ENCODE data around the gene ST8SIA3.

ST8SIA3 gene

GRCh38 chr18:57334383-57334782 lies 18.0 kb upstream of the ST8SIA3 start:
- Histone ChIP-seq H3K9me3 (ENCODE audit: insufficient read depth, low read depth, low read length) (no peaks in the 10 kb centered on the region), H3K27me3 (ENCODE audit: insufficient read depth, low read length) (no peaks in the 10 kb centered on the region), H3K36me3 (ENCODE audit: insufficient read depth, low read length) (no peaks in the 10 kb centered on the region), H3K27ac (ENCODE audit: low read depth, low read length) (no peak overlapping the region), H3K4me3 (ENCODE audit: low read length) (no peak overlapping the region), H3K9ac (ENCODE audit: low read depth, low read length) (no peak overlapping the region), H3K4me1 (ENCODE audit: insufficient read depth, low read length) (no peaks in the 10 kb centered on the region)
- WGBS = 88% methylated on average over 5 of the region's 6 CpGs

- Histone ChIP-seq H3K9me3 (ENCODE audit: insufficient read depth, low read depth, low read length) (no peaks in the 10 kb centered on the region), H3K36me3 (ENCODE audit: insufficient read depth, low read length) (no peaks in the 10 kb centered on the region), H3K27ac (ENCODE audit: low read depth, low read length) (no peak overlapping the region), H3K9ac (ENCODE audit: low read depth, low read length) (no peak overlapping the region), H3K4me3 (ENCODE audit: low read length) (no peak overlapping the region), H3K27me3 (ENCODE audit: insufficient read depth, low read length) (no peaks in the 10 kb centered on the region), H3K4me1 (ENCODE audit: insufficient read depth, low read length) (no peaks in the 10 kb centered on the region)
- WGBS = 91% methylated on average over 2 of the region's 2 CpGs
These were observed 16.0 kb upstream of the ST8SIA3 start for GRCh38 chr18:57336343-57336742.

- H3K9ac ChIP-seq (ENCODE audit: low read depth, low read length) = no peak overlapping the region
- 93% methylated on average over 4 of the region's 4 CpGs for WGBS
- H3K4me3 ChIP-seq (ENCODE audit: low read length) = no peak overlapping the region
- no peaks in the 10 kb centered on the region for H3K4me1 ChIP-seq (ENCODE audit: insufficient read depth, low read length)
- H3K27me3 ChIP-seq (ENCODE audit: insufficient read depth, low read length) = no peaks in the 10 kb centered on the region
- no peaks in the 10 kb centered on the region for H3K36me3 ChIP-seq (ENCODE audit: insufficient read depth, low read length)
- H3K27ac ChIP-seq (ENCODE audit: low read depth, low read length) = no peak overlapping the region
- H3K9me3 ChIP-seq (ENCODE audit: insufficient read depth, low read depth, low read length) = no peaks in the 10 kb centered on the region
These were observed 14.5 kb upstream of the ST8SIA3 start for GRCh38 chr18:57337890-57338289.

GRCh38 chr18:57343833-57344232 lies 8.5 kb upstream of the ST8SIA3 start:
- H3K27ac ChIP-seq (ENCODE audit: low read depth, low read length) = no peak overlapping the region
- no peaks in the 10 kb centered on the region for H3K9me3 ChIP-seq (ENCODE audit: insufficient read depth, low read depth, low read length)
- WGBS = 83% methylated on average over 1 of the region's 1 CpG
- no peaks in the 10 kb centered on the region for H3K36me3 ChIP-seq (ENCODE audit: insufficient read depth, low read length)
- no peak overlapping the region for H3K4me3 ChIP-seq (ENCODE audit: low read length)
- H3K9ac ChIP-seq (ENCODE audit: low read depth, low read length) = no peak overlapping the region
- no peaks in the 10 kb centered on the region for H3K4me1 ChIP-seq (ENCODE audit: insufficient read depth, low read length)
- no peaks in the 10 kb centered on the region for H3K27me3 ChIP-seq (ENCODE audit: insufficient read depth, low read length)

GRCh38 chr18:57346876-57347275 lies 5.5 kb upstream of the ST8SIA3 start:
- Histone ChIP-seq H3K27ac (ENCODE audit: low read depth, low read length) (no peak overlapping the region), H3K9me3 (ENCODE audit: insufficient read depth, low read depth, low read length) (no peaks in the 10 kb centered on the region), H3K4me3 (ENCODE audit: low read length) (no peak overlapping the region), H3K9ac (ENCODE audit: low read depth, low read length) (no peak overlapping the region), H3K27me3 (ENCODE audit: insufficient read depth, low read length) (peaks cover 19% of the 10 kb centered on the region), H3K36me3 (ENCODE audit: insufficient read depth, low read length) (no peaks in the 10 kb centered on the region), H3K4me1 (ENCODE audit: insufficient read depth, low read length) (0 out of 2 replicates have a peak, but pooled peaks cover 3% of the 10 kb centered on the region)
- 89% methylated on average over 2 of the region's 2 CpGs for WGBS

- Histone ChIP-seq H3K27me3 (ENCODE audit: insufficient read depth, low read length) (peaks cover 25% of the 10 kb centered on the region), H3K4me1 (ENCODE audit: insufficient read depth, low read length) (0 out of 2 replicates have a peak, but pooled peaks cover 3% of the 10 kb centered on the region), H3K9ac (ENCODE audit: low read depth, low read length) (no peak overlapping the region), H3K27ac (ENCODE audit: low read depth, low read length) (no peak overlapping the region), H3K4me3 (ENCODE audit: low read length) (no peak overlapping the region), H3K36me3 (ENCODE audit: insufficient read depth, low read length) (no peaks in the 10 kb centered on the region), H3K9me3 (ENCODE audit: insufficient read depth, low read depth, low read length) (no peaks in the 10 kb centered on the region)
- 93% methylated on average over 11 of the region's 11 CpGs for WGBS
These were observed 4.6 kb upstream of the ST8SIA3 start for GRCh38 chr18:57347784-57348183.

GRCh38 chr18:57352761-57353136 lies 392 bp downstream of the ST8SIA3 start:
- Histone ChIP-seq H3K4me1 (ENCODE audit: insufficient read depth, low read length) (peaks cover 8% of the 10 kb centered on the region; the same call in 1 of the 2 replicates), H3K4me3 (ENCODE audit: low read length) (peak overlapping the region; percentile 76), H3K27me3 (ENCODE audit: insufficient read depth, low read length) (peaks cover 42% of the 10 kb centered on the region), H3K9me3 (ENCODE audit: insufficient read depth, low read depth, low read length) (no peaks in the 10 kb centered on the region), H3K9ac (ENCODE audit: low read depth, low read length) (no peak overlapping the region; the same call in 1 of the 2 replicates), H3K36me3 (ENCODE audit: insufficient read depth, low read length) (no peaks in the 10 kb centered on the region), H3K27ac (ENCODE audit: low read depth, low read length) (no peak overlapping the region)
- 0% methylated on average over 21 of the region's 23 CpGs for WGBS

- H3K9ac ChIP-seq (ENCODE audit: low read depth, low read length) = no peak overlapping the region
- peaks cover 8% of the 10 kb centered on the region; the same call in 1 of the 2 replicates for H3K4me1 ChIP-seq (ENCODE audit: insufficient read depth, low read length)
These were observed 981 bp downstream of the ST8SIA3 start for GRCh38 chr18:57353137-57353939.

GRCh38 chr18:57353940-57354461 lies 1.6 kb downstream of the ST8SIA3 start:
- peaks cover 8% of the 10 kb centered on the region; the same call in 1 of the 2 replicates for H3K4me1 ChIP-seq (ENCODE audit: insufficient read depth, low read length)
- peak overlapping the region; percentile 24; the same call in 1 of the 2 replicates for H3K27ac ChIP-seq (ENCODE audit: low read depth, low read length)
- no peaks in the 10 kb centered on the region for H3K36me3 ChIP-seq (ENCODE audit: insufficient read depth, low read length)
- under 1% methylated on average over 37 of the region's 37 CpGs for WGBS
- H3K9ac ChIP-seq (ENCODE audit: low read depth, low read length) = peak overlapping the region; percentile 60
- peaks cover 42% of the 10 kb centered on the region for H3K27me3 ChIP-seq (ENCODE audit: insufficient read depth, low read length)
- peak overlapping the region; percentile 76 for H3K4me3 ChIP-seq (ENCODE audit: low read length)
- no peaks in the 10 kb centered on the region for H3K9me3 ChIP-seq (ENCODE audit: insufficient read depth, low read depth, low read length)

More at GRCh38 chr18:57353137-57353939, 981 bp downstream of the ST8SIA3 start:
- peak overlapping the region; percentile 47; the same call in 1 of the 2 replicates for H3K27ac ChIP-seq (ENCODE audit: low read depth, low read length)
- H3K9me3 ChIP-seq (ENCODE audit: insufficient read depth, low read depth, low read length) = no peaks in the 10 kb centered on the region
- under 1% methylated on average over 61 of the region's 61 CpGs for WGBS
- H3K4me3 ChIP-seq (ENCODE audit: low read length) = peak overlapping the region; percentile 76
- H3K27me3 ChIP-seq (ENCODE audit: insufficient read depth, low read length) = peaks cover 42% of the 10 kb centered on the region
- H3K36me3 ChIP-seq (ENCODE audit: insufficient read depth, low read length) = no peaks in the 10 kb centered on the region

- Histone ChIP-seq H3K27me3 (ENCODE audit: insufficient read depth, low read length) (peaks cover 8% of the 10 kb centered on the region), H3K9me3 (ENCODE audit: insufficient read depth, low read depth, low read length) (no peaks in the 10 kb centered on the region), H3K4me3 (ENCODE audit: low read length) (no peak overlapping the region), H3K4me1 (ENCODE audit: insufficient read depth, low read length) (peaks cover 2% of the 10 kb centered on the region; the same call in 1 of the 2 replicates), H3K27ac (ENCODE audit: low read depth, low read length) (no peak overlapping the region), H3K9ac (ENCODE audit: low read depth, low read length) (no peak overlapping the region), H3K36me3 (ENCODE audit: insufficient read depth, low read length) (no peaks in the 10 kb centered on the region)
- WGBS = 82% methylated on average over 3 of the region's 4 CpGs
These were observed 7.1 kb downstream of the ST8SIA3 start for GRCh38 chr18:57359433-57359832.

- no peak overlapping the region for H3K9ac ChIP-seq (ENCODE audit: low read depth, low read length)
- H3K27me3 ChIP-seq (ENCODE audit: insufficient read depth, low read length) = no peaks in the 10 kb centered on the region
- H3K27ac ChIP-seq (ENCODE audit: low read depth, low read length) = no peak overlapping the region
- no peaks in the 10 kb centered on the region for H3K9me3 ChIP-seq (ENCODE audit: insufficient read depth, low read depth, low read length)
- H3K4me3 ChIP-seq (ENCODE audit: low read length) = no peak overlapping the region
- no peaks in the 10 kb centered on the region for H3K36me3 ChIP-seq (ENCODE audit: insufficient read depth, low read length)
- H3K4me1 ChIP-seq (ENCODE audit: insufficient read depth, low read length) = no peaks in the 10 kb centered on the region
These were observed 10.4 kb downstream of the ST8SIA3 start for GRCh38 chr18:57362714-57363113.
